ENCODE data around the gene BBOF1.

The BBOF1 gene

GRCh38 chr14:74029136-74029535 lies 10.0 kb downstream of the BBOF1 start:
- no peak for DNase-seq

- DNase-seq: no peak
Measured at GRCh38 chr14:74034572-74034971, 15.4 kb downstream of the BBOF1 start.

- no peak for DNase-seq
Measured at GRCh38 chr14:74035556-74035955, 16.4 kb downstream of the BBOF1 start.

- peak; percentile 72 for DNase-seq
Measured at GRCh38 chr14:74038020-74038859, 19.1 kb downstream of the BBOF1 start.

GRCh38 chr14:74042296-74042695 lies 23.1 kb downstream of the BBOF1 start:
- DNase-seq: no peak

GRCh38 chr14:74045522-74045921 lies 26.4 kb downstream of the BBOF1 start:
- no peak for DNase-seq

- no peak for DNase-seq
Measured at GRCh38 chr14:74048281-74048680, 29.1 kb downstream of the BBOF1 start.

GRCh38 chr14:74049876-74050495 lies 30.8 kb downstream of the BBOF1 start:
- no peak for DNase-seq

- no peak for DNase-seq
Measured at GRCh38 chr14:74062809-74063150, 43.6 kb downstream of the BBOF1 start.

GRCh38 chr14:74064426-74064825 lies 45.3 kb downstream of the BBOF1 start:
- DNase-seq: no peak

GRCh38 chr14:74064883-74065282 lies 45.7 kb downstream of the BBOF1 start:
- DNase-seq: no peak

GRCh38 chr14:74065746-74066575 lies 46.8 kb downstream of the BBOF1 start:
- DNase-seq: no peak

GRCh38 chr14:74077401-74077800 lies 58.3 kb downstream of the BBOF1 start:
- DNase-seq: no peak

- no peak for DNase-seq
Measured at GRCh38 chr14:74080820-74081460, 61.8 kb downstream of the BBOF1 start.

GRCh38 chr14:74081491-74081890 lies 62.3 kb downstream of the BBOF1 start:
- DNase-seq: no peak

- DNase-seq: no peak
Measured at GRCh38 chr14:74083161-74083560, 64.0 kb downstream of the BBOF1 start.

GRCh38 chr14:74083784-74084276 lies 64.7 kb downstream of the BBOF1 start:
- no peak for DNase-seq

GRCh38 chr14:74084277-74085046 lies 65.3 kb downstream of the BBOF1 start, which contains the start of the genes ALDH6A1 and LIN52:
Gene ALDH6A1 (minus strand): TSS chr14:74084453. CDS start chr14:74084394, 59 bp downstream.
Gene LIN52 (plus strand): TSS chr14:74084956. CDS start chr14:74084975, 19 bp downstream.
- peak; percentile 100 for DNase-seq

GRCh38 chr14:74085047-74085637 lies 66.0 kb downstream of the BBOF1 start:
- DNase-seq: no peak

- DNase-seq: no peak
Measured at GRCh38 chr14:74085828-74086227, 66.7 kb downstream of the BBOF1 start.

GRCh38 chr14:74089251-74090020 lies 70.3 kb downstream of the BBOF1 start:
- DNase-seq: no peak

Data from CD4-positive, alpha-beta T cell treated with Interleukin-10 for 1 hour (primary cell).